ENCODE data around the gene POLR2B. TPM values are rescaled to one million over a fixed set of nuclear protein-coding genes. Genes with fewer than 3 reads are reported as not detected.
"Not testable (repeated sequence)": the region's sequence is repeated elsewhere in the genome, so short reads cannot be mapped to it uniquely, and the experiment has no call there.

The POLR2B gene
- polyA plus RNA-seq (ENCODE audit: insufficient read length in 4 of 4), result 100 to 1,000 TPM in 2 of 4 donors, 10 to 100 TPM in 2; 94.0 to 119 (median 107) TPM

GRCh38 chr4:56978750-56979303, at the start of gene POLR2B:
Gene POLR2B (plus strand): TSS chr4:56978896. CDS start chr4:56978986, 90 bp downstream.
- peak; percentile 84 to 91 (median 88) for DNase-seq (ENCODE audit: low read depth in 4 of 4, low spot score in 2 of 4)

- no peak for DNase-seq (ENCODE audit: low read depth in 4 of 4, low spot score in 2 of 4)
These were observed 48.1 kb upstream of the POLR2B start for GRCh38 chr4:56930638-56931037.

- no peak for DNase-seq (ENCODE audit: low read depth in 4 of 4, low spot score in 2 of 4)
These were observed 46.8 kb upstream of the POLR2B start for GRCh38 chr4:56931924-56932323.

- no peak for DNase-seq (ENCODE audit: low read depth in 4 of 4, low spot score in 2 of 4)
These were observed 41.4 kb upstream of the POLR2B start for GRCh38 chr4:56937262-56937661.

GRCh38 chr4:56939826-56940225, 38.9 kb upstream of the POLR2B start:
- DNase-seq (ENCODE audit: low read depth in 4 of 4, low spot score in 2 of 4), result not testable (repeated sequence)

- DNase-seq (ENCODE audit: low read depth in 4 of 4, low spot score in 2 of 4), result no peak
These were observed 38.3 kb upstream of the POLR2B start for GRCh38 chr4:56940403-56940802.

- no peak for DNase-seq (ENCODE audit: low read depth in 4 of 4, low spot score in 2 of 4)
These were observed 37.7 kb upstream of the POLR2B start for GRCh38 chr4:56940971-56941370.

- no peak for DNase-seq (ENCODE audit: low read depth in 4 of 4, low spot score in 2 of 4)
These were observed 37.3 kb upstream of the POLR2B start for GRCh38 chr4:56941403-56941802.

GRCh38 chr4:56953680-56954520, 24.8 kb upstream of the POLR2B start:
- DNase-seq (ENCODE audit: low read depth in 4 of 4, low spot score in 2 of 4), result no peak

GRCh38 chr4:56958111-56958517, 20.6 kb upstream of the POLR2B start:
- DNase-seq (ENCODE audit: low read depth in 4 of 4, low spot score in 2 of 4), result peak in 2 of 4 donors; percentile 68 to 75

GRCh38 chr4:56959100-56959499, 19.6 kb upstream of the POLR2B start:
- DNase-seq (ENCODE audit: low read depth in 4 of 4, low spot score in 2 of 4), result no peak

- no peak for DNase-seq (ENCODE audit: low read depth in 4 of 4, low spot score in 2 of 4)
These were observed 17.6 kb upstream of the POLR2B start for GRCh38 chr4:56961107-56961500.

- DNase-seq (ENCODE audit: low read depth in 4 of 4, low spot score in 2 of 4), result no peak
These were observed 7.3 kb upstream of the POLR2B start for GRCh38 chr4:56971383-56971782.

GRCh38 chr4:56972389-56972788, 6.3 kb upstream of the POLR2B start:
- DNase-seq (ENCODE audit: low read depth in 4 of 4, low spot score in 2 of 4), result no peak

- no peak for DNase-seq (ENCODE audit: low read depth in 4 of 4, low spot score in 2 of 4)
These were observed 5.9 kb upstream of the POLR2B start for GRCh38 chr4:56972809-56973208.

- no peak for DNase-seq (ENCODE audit: low read depth in 4 of 4, low spot score in 2 of 4)
These were observed 5.4 kb upstream of the POLR2B start for GRCh38 chr4:56973336-56973735.

- DNase-seq (ENCODE audit: low read depth in 4 of 4, low spot score in 2 of 4), result no peak
These were observed 2.3 kb upstream of the POLR2B start for GRCh38 chr4:56976283-56976836.

- DNase-seq (ENCODE audit: low read depth in 4 of 4, low spot score in 2 of 4), result no peak
These were observed 1.8 kb upstream of the POLR2B start for GRCh38 chr4:56976837-56977320.

GRCh38 chr4:56977321-56978012, 1.2 kb upstream of the POLR2B start, which contains the start of gene NOA1:
Gene NOA1 (minus strand): TSS chr4:56977606. CDS start chr4:56977585, 21 bp downstream.
- peak; percentile 97 to 99 (median 98) for DNase-seq (ENCODE audit: low read depth in 4 of 4, low spot score in 2 of 4)

- DNase-seq (ENCODE audit: low read depth in 4 of 4, low spot score in 2 of 4), result no peak
These were observed 851 bp downstream of the POLR2B start for GRCh38 chr4:56979421-56980072.

Data from left renal cortex interstitium (tissue), 4 donors.